T47D (cell line): ENCODE results near the gene NOPCHAP1.

Source experiments
- DNase-seq, 2 experiments: peaks; one replicate each; pipeline versions ENCODE4 v3.0.0 to v3.0.0-alpha.2; 2011 to 2012; ENCODE audit warnings: low read depth in 1 of 2, low spot score in 1 of 2
- JUND ChIP-seq: IDR thresholded peaks from 2 replicates; pipeline ENCODE4 v1.6.1; 2012; ENCODE audit warnings: low read depth
- in situ Hi-C: cut with HindIII; loops from 2 replicates; pipeline ENCODE4 v1.10.0; 2016; ENCODE audit warnings: low sequenced_read_pairs, low pct_unique_long_range_greater_than_20kb

The NOPCHAP1 gene

DNA sequence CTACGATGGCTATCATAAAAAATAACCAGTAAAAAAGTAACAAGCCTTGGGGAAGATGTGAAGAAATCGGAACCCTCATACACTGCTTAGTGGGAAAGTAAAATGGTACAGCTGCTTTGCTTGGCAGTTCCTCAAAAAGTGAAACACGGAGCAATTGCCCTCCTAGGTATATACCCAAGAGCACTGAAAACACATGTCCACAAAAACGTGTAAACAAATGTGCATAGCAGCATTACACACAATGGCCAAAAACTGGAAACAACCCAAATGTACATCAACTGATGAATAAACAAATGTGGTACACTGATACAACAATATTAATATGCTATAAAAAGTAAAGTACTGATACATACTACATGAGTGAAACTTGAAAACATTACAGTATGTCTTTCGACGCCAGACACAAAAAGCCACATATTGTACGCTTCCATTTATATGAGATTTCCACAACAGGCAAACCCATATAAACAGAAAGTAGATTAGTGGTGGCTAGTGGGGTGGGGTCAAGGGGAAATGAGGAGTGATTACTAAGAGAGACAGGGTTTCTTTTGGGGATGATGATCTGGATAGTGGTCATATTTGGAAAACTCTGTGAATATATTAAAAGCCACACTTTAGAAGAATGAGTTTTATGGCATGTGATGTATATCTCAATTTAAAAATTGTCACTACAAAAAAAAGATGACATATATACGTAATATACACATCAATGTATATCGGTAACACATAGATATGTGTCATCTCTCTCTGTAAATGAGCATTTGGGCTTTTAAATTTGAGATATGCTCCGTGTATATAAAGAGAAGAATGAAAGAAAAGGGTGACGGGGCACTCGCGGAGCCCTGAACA lies 29.0 kb upstream of the NOPCHAP1 start:
- DNase-seq = peak in 1 of 2 experiments; percentile 35
- in situ Hi-C loops = no loop called here
- TF ChIP-seq JUND = no peak

GRCh38 chr12:104957719-104958000 lies 28.5 kb upstream of the NOPCHAP1 start:
- peak; percentile 39 to 45 for DNase-seq
- TF ChIP-seq JUND = no peak
- in situ Hi-C loops = no loop called here

DNA sequence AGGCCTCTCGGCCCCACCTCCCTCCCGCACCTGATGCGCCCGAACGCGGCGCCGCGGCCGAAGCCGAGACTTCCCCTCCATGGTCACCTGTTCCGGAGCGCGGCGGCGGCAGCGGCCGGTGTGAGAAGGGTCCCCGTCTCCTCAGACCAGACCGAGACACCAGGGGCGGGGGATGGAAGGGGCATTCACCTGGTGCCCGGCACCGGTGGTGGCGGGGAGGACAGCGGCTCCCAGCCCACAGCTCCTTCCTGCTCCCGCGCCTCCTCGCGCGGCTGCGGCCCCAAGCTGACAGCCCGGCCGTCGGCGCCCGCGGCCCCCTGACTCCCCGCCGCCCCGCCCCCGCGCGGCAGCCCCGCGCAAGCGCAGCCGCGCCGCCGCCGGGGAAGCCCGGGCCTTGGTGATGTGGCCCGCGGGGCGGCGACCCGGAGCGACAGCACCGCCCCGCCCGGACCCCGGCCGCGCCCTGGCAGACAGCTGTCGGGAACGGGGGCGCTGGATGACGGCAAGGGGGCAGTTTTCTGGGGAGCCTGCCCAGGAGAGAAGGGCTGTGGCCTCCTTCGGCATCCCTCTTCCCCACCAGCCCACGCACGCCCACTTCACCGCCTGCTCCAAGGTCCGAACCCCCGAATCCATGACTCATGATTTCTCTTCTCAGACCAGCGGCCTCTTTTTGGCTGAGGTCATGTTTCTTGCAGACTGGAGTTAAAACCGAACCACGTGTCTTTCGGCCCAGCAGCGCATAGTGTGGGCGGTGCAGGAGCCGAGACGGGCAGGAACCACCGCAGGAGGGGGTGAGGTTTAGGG lies 27.9 kb upstream of the NOPCHAP1 start, which contains the start of gene SLC41A2:
TSS of gene SLC41A2 (minus strand) at position 290 of the 804 bp plus-strand sequence. CDS start 29,763 bp downstream, outside the sequence.
- DNase-seq = peak; percentile 83 to 97
- in situ Hi-C loops = no loop called here
- no peak for TF ChIP-seq JUND

DNA sequence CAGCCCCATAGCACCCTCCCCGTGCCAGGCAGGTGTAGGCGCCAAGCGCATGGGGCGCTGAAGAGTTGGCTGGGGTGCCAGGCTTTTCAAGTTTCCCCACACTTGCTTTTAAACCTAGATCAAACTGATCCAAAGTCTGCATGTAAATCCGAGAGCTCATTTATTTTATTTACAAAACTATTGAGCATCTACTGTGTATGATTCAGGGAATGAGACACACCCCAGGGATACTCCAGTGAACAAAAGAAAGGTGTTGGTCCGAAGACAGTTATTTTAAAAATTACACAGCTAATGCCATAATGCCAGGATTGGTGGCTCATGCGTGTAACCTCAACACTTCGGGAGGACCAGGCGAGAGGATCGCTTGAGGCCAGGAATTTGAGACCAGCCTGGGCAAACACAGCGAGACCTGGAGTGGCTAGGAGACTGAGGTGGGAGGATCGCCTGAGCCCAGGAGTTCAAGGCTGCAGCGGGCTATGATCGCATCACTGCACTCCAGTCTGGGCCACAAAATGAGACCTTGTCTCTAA lies 27.2 kb upstream of the NOPCHAP1 start:
- peak in 1 of 2 experiments; percentile 79 for DNase-seq
- in situ Hi-C loops = no loop called here
- no peak for TF ChIP-seq JUND

GRCh38 chr12:104959335-104959841 lies 26.7 kb upstream of the NOPCHAP1 start:
- no peak for TF ChIP-seq JUND
- in situ Hi-C loops = no loop called here
- DNase-seq = no peak

- in situ Hi-C loops = no loop called here
- no peak for DNase-seq
- no peak for TF ChIP-seq JUND
These were observed 25.7 kb upstream of the NOPCHAP1 start for GRCh38 chr12:104960464-104960863.

DNA sequence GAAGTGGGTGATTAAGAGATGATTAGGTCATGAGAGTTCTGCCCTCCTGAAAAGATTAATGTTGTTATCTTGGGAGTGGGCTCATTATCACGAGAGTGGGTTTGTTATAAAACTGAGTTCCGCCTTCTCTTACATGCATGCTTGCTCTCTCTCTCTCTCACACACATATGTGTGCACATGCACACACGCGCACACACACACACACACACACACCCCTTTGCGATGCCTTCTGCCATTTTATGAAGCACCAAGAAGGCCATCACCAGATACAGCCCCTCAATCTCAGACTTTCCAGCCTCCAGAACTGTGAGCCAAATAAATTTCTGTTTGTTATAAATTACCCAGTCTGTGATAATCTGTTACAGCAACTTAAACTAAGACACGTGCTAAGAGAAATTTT lies 22.4 kb upstream of the NOPCHAP1 start:
- in situ Hi-C loops = no loop called here
- DNase-seq = no peak
- no peak for TF ChIP-seq JUND

- no peak for DNase-seq
- TF ChIP-seq JUND = no peak
- in situ Hi-C loops = no loop called here
These were observed 21.8 kb upstream of the NOPCHAP1 start for GRCh38 chr12:104964167-104964855.

GRCh38 chr12:104964856-104965205 lies 21.3 kb upstream of the NOPCHAP1 start:
- in situ Hi-C loops = no loop called here
- no peak for DNase-seq
- no peak for TF ChIP-seq JUND

GRCh38 chr12:104966677-104967076 lies 19.4 kb upstream of the NOPCHAP1 start:
- DNase-seq = no peak
- TF ChIP-seq JUND = no peak
- in situ Hi-C loops = no loop called here

- in situ Hi-C loops = no loop called here
- DNase-seq = no peak
- no peak for TF ChIP-seq JUND
These were observed 16.8 kb upstream of the NOPCHAP1 start for GRCh38 chr12:104969343-104969742.

DNA sequence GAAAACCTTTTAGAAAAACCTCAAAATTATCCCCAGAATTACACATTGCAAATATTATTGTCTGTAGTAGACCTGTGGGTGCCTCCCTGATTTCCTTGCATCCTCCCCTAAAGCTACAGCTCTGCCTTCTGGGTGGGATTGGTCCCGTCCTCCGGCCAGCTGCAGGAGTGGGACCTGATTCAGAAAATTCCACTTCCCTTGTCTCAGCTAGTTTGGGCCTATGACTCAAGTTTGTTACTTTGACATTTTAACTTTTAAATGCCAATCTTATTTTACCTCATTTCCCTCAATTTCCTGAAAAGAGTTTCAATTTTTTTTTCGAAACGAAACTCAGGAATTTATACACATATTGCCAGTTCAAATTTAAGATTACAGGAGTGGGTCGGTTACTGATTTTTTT lies 14.8 kb upstream of the NOPCHAP1 start:
- in situ Hi-C loops = no loop called here
- TF ChIP-seq JUND = no peak
- no peak for DNase-seq
